IMR-90 (cell line): ENCODE measurements around the gene ZNF84. TPM values are rescaled to one million over a fixed set of nuclear protein-coding genes. Genes with fewer than 3 reads are reported as not detected.

Source experiments
- ATAC-seq: fragments of 200-7000 bp; cut with Tn5 transposase; 2 replicates; pipeline ENCODE4 v1.9.1; 2020; ENCODE audit warnings: low read depth, mild to moderate bottlenecking, moderate library complexity
- BruUV-seq: library from RNA; stranded (reverse); fragments of 400-500 nt; replicated peaks from 2 replicates; lab custom pipeline; 2021; lab: Mats Ljungman, UMichigan
- CTCF ChIA-PET: fragments of 300-600 bp; formaldehyde crosslinking; extraction: SDS; loops from one replicate; lab custom pipeline; 2021; ENCODE audit warnings: antibody characterized with exemption; lab: Yijun Ruan, JAX
- POLR2A ChIA-PET: fragments of 300-600 bp; sonication (Branson Sonifier 250); formaldehyde crosslinking; loops from one replicate; lab custom pipeline; 2022; ENCODE audit warnings: antibody characterized with exemption; ENCODE audit not compliant: unreplicated experiment; lab: Charles Lee
- DNase-seq: peaks from one replicate; pipeline ENCODE4 v3.0.0; 2013
- H2AFZ ChIP-seq: replicated peaks from 2 replicates; pipeline ENCODE3; 2013; ENCODE audit warnings: low read length, mild to moderate bottlenecking; ENCODE audit not compliant: poor library complexity
- H2AK5ac ChIP-seq: 2 replicates; pipeline ENCODE4 v1.6.1; 2013; ENCODE audit warnings: low read depth, low read length, inconsistent platforms
- H2AK9ac ChIP-seq: replicated peaks from 2 replicates; pipeline ENCODE3; 2013; ENCODE audit warnings: mild to moderate bottlenecking, low read depth, low read length, moderate library complexity; ENCODE audit not compliant: poor library complexity
- H2BK120ac ChIP-seq: 2 replicates; pipeline ENCODE4 v1.6.1; 2013; ENCODE audit warnings: low read depth, low read length, inconsistent platforms
- H2BK15ac ChIP-seq: 3 replicates; pipeline ENCODE4 v1.6.1; 2013; ENCODE audit warnings: low read depth, low read length, inconsistent platforms
- H2BK20ac ChIP-seq: 2 replicates; pipeline ENCODE4 v1.6.1; 2013; ENCODE audit warnings: low read depth, mild to moderate bottlenecking, inconsistent platforms, low read length, moderate library complexity
- H2BK5ac ChIP-seq: 2 replicates; pipeline ENCODE4 v1.6.1; 2013; ENCODE audit warnings: mild to moderate bottlenecking, low read depth, low read length, inconsistent platforms; ENCODE audit not compliant: poor library complexity, severe bottlenecking
- H3K14ac ChIP-seq: replicated peaks from 2 replicates; pipeline ENCODE4 v1.6.1; 2013; ENCODE audit warnings: low read depth, low read length, inconsistent platforms
- H3K18ac ChIP-seq: 2 replicates; pipeline ENCODE4 v1.6.1; 2013; ENCODE audit warnings: low read depth, low read length, control low read depth
- H3K23ac ChIP-seq: 2 replicates; pipeline ENCODE4 v1.6.1; 2013; ENCODE audit warnings: low read depth, low read length, inconsistent platforms
- H3K27ac ChIP-seq: 2 replicates; pipeline ENCODE4 v1.5.1; 2013; ENCODE audit warnings: mild to moderate bottlenecking, control low read depth, low read length; ENCODE audit not compliant: insufficient read depth
- H3K27me3 ChIP-seq: 2 replicates; pipeline ENCODE4 v1.6.1; 2013; ENCODE audit warnings: low read length; ENCODE audit not compliant: control insufficient read depth, insufficient read depth
- H3K36me3 ChIP-seq: 2 replicates; pipeline ENCODE4 v1.6.1; 2013; ENCODE audit warnings: low read length, mixed read lengths; ENCODE audit not compliant: control insufficient read depth, insufficient read depth
- H3K4ac ChIP-seq: 2 replicates; pipeline ENCODE4 v1.6.1; 2013; ENCODE audit warnings: low read depth, low read length, inconsistent platforms
- H3K4me1 ChIP-seq: 2 replicates; pipeline ENCODE4 v1.6.1; 2013; ENCODE audit warnings: low read length, mixed read lengths; ENCODE audit not compliant: control insufficient read depth, insufficient read depth
- H3K4me2 ChIP-seq: 2 replicates; pipeline ENCODE4 v1.6.1; 2013; ENCODE audit warnings: low read depth, mild to moderate bottlenecking, control low read depth, low read length, moderate library complexity
- H3K4me3 ChIP-seq: 2 replicates; pipeline ENCODE4 v1.5.1; 2013; ENCODE audit warnings: low read depth, mild to moderate bottlenecking, control low read depth, low read length, moderate library complexity; ENCODE audit not compliant: insufficient read depth
- H3K56ac ChIP-seq: 2 replicates; pipeline ENCODE4 v1.6.1; 2013; ENCODE audit warnings: low read length, inconsistent platforms; ENCODE audit not compliant: insufficient read depth; ENCODE audit errors: extremely low read depth
- H3K79me1 ChIP-seq, 2 experiments: 2 replicates each; pipeline ENCODE4 v1.6.1; 2013; ENCODE audit warnings: low read length in 2 of 2, inconsistent platforms in 1 of 2, low read depth in 1 of 2
- H3K9ac ChIP-seq: 2 replicates; pipeline ENCODE4 v1.6.1; 2013; ENCODE audit warnings: low read depth, low read length, control low read depth
- H3K9me1 ChIP-seq: 2 replicates; pipeline ENCODE4 v1.6.1; 2013; ENCODE audit warnings: low read length, inconsistent platforms; ENCODE audit not compliant: insufficient read depth
- H3K9me3 ChIP-seq: 2 replicates; pipeline ENCODE4 v1.6.1; 2013; ENCODE audit warnings: low read length; ENCODE audit not compliant: control insufficient read depth, insufficient read depth
- H4K20me1 ChIP-seq: 2 replicates; pipeline ENCODE4 v1.6.1; 2013; ENCODE audit warnings: low read length, inconsistent platforms; ENCODE audit not compliant: insufficient read depth
- H4K5ac ChIP-seq: 2 replicates; pipeline ENCODE4 v1.6.1; 2013; ENCODE audit warnings: mild to moderate bottlenecking, low read depth, low read length, control low read depth
- H4K8ac ChIP-seq, 2 experiments: 2 replicates each; pipeline ENCODE4 v1.6.1; 2013; ENCODE audit warnings: low read depth in 2 of 2, low read length in 2 of 2, control low read depth in 1 of 2, inconsistent platforms in 1 of 2
- H4K91ac ChIP-seq: 2 replicates; pipeline ENCODE4 v1.6.1; 2013; ENCODE audit warnings: low read depth, low read length, inconsistent platforms; ENCODE audit not compliant: insufficient read depth
- BHLHE40 ChIP-seq: fragments of 150-350 bp; IDR thresholded peaks from 2 replicates; pipeline ENCODE4 v1.6.1; 2016; ENCODE audit warnings: mild to moderate bottlenecking, low read depth, low read length
- CEBPB ChIP-seq: IDR thresholded peaks from 2 replicates; pipeline ENCODE4 v1.6.1; 2012; ENCODE audit warnings: low read depth, low read length, improper control_type of control experiment
- CHD1 ChIP-seq: IDR thresholded peaks from 2 replicates; pipeline ENCODE4 v1.6.1; 2012; ENCODE audit warnings: low read depth, low read length, improper control_type of control experiment
- CTCF ChIP-seq: conservative IDR thresholded peaks from 2 replicates; pipeline ENCODE4 v1.5.1; 2012; ENCODE audit warnings: mild to moderate bottlenecking, low read depth, low read length, improper control_type of control experiment
- ELK1 ChIP-seq: fragments of 150-350 bp; IDR thresholded peaks from 2 replicates; pipeline ENCODE4 v1.6.1; 2016; ENCODE audit warnings: low read depth, mild to moderate bottlenecking, low read length, moderate library complexity, borderline replicate concordance
- FOS ChIP-seq: fragments of 150-350 bp; IDR thresholded peaks from 2 replicates; pipeline ENCODE4 v1.6.1; 2016; ENCODE audit warnings: low read depth, low read length
- MAFK ChIP-seq: IDR thresholded peaks from 2 replicates; pipeline ENCODE4 v1.6.1; 2012; ENCODE audit warnings: low read depth, low read length, improper control_type of control experiment
- MAZ ChIP-seq: IDR thresholded peaks from 2 replicates; pipeline ENCODE4 v1.6.1; 2012; ENCODE audit warnings: low read depth, mild to moderate bottlenecking, low read length, improper control_type of control experiment, moderate library complexity, borderline replicate concordance
- MXI1 ChIP-seq: IDR thresholded peaks from 2 replicates; pipeline ENCODE4 v1.6.1; 2012; ENCODE audit warnings: low read depth, mild to moderate bottlenecking, low read length, moderate library complexity, borderline replicate concordance
- NFE2L2 ChIP-seq: fragments of 150-350 bp; IDR thresholded peaks from 2 replicates; pipeline ENCODE4 v1.6.1; 2016; ENCODE audit warnings: low read depth, mild to moderate bottlenecking, low read length
- POLR2A ChIP-seq: IDR thresholded peaks from 2 replicates; pipeline ENCODE4 v1.6.1; 2012; ENCODE audit warnings: mild to moderate bottlenecking, low read depth, low read length
- RAD21 ChIP-seq: IDR thresholded peaks from 2 replicates; pipeline ENCODE4 v1.6.1; 2012; ENCODE audit warnings: low read length, improper control_type of control experiment
- RCOR1 ChIP-seq: IDR thresholded peaks from 2 replicates; pipeline ENCODE4 v1.6.1; 2012; ENCODE audit warnings: mild to moderate bottlenecking, low read length, improper control_type of control experiment; ENCODE audit not compliant: insufficient replicate concordance
- RFX5 ChIP-seq: IDR thresholded peaks from 2 replicates; pipeline ENCODE4 v1.8.0; 2012; ENCODE audit warnings: low read depth, mild to moderate bottlenecking, low read length, moderate library complexity
- SMC3 ChIP-seq: fragments of 150-350 bp; IDR thresholded peaks from 2 replicates; pipeline ENCODE4 v1.6.1; 2016; ENCODE audit warnings: low read depth, mild to moderate bottlenecking, antibody characterized with exemption, low read length, moderate library complexity
- WGBS, 2 experiments: methylation state at CpG; one replicate each; pipeline versions ENCODE4 v1.1.5 to v1.1.7; 2013; ENCODE audit warnings: missing lambda C conversion rate in 2 of 2; ENCODE audit not compliant: insufficient read length in 1 of 2; ENCODE audit errors: extremely low coverage in 2 of 2; 5-methylcytosine and 5-hydroxymethylcytosine counted together
- dilution Hi-C: fragments of 300-500 bp; cut with HindIII; formaldehyde crosslinking; loops from one replicate; pipeline ENCODE4 v1.14.3; 2018; ENCODE audit warnings: low sequenced_read_pairs; ENCODE audit not compliant: unreplicated experiment
- in situ Hi-C: fragments of 300-500 bp; cut with MboI; formaldehyde crosslinking; loops from 3 replicates; pipeline ENCODE4 v1.14.3; 2019; ENCODE audit warnings: low sequenced_read_pairs, inconsistent platforms, mixed read lengths
- intact Hi-C: fragments of 100-400 bp; cut with micrococcal nuclease; formaldehyde crosslinking; loops from 2 replicates; pipeline ENCODE4 v1.10.0; 2022
- polyA plus RNA-seq, 3 experiments: library from polyadenylated mRNA; depleted of rRNA; stranded (reverse); fragments of >200 nt; gene quantifications; 2 replicates each; pipeline ENCODE4 v1.2.3, GENCODE V29; 2012; ENCODE audit warnings: low replicate concordance in 1 of 3
- total RNA-seq: library from RNA; depleted of rRNA; stranded (reverse); fragments of >200 nt; gene quantifications from 2 replicates; pipeline ENCODE4 v1.2.3, GENCODE V29; 2012
- TF ChIP-seq, protein P1 (sequence below): fragments of 150-350 bp; IDR thresholded peaks from 2 replicates; pipeline ENCODE4 v1.6.1; 2017; ENCODE audit warnings: mild to moderate bottlenecking, antibody characterized with exemption, low read length, low read depth

Gene ZNF84
- total and polyA plus RNA-seq, 2 of the 4 experiments (the other 2 are of a cell fraction) = 14.9 to 38.5 TPM

DNA sequence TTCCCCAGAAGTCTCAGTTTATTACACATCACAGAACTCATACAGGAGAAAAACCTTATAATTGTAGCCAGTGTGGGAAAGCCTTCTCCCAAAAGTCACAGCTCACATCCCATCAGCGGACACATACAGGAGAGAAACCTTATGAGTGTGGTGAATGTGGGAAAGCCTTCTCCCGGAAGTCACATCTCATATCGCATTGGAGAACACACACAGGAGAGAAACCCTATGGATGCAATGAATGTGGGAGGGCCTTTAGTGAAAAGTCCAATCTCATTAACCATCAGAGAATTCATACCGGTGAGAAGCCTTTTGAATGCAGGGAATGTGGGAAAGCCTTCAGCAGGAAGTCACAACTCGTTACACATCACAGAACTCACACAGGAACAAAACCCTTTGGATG, 20.1 kb downstream of the ZNF84 start:
- peaks cover 33% of the 10 kb centered on the region for H3K36me3 ChIP-seq
- intact Hi-C loops = no loop called here

More for the DNA sequence above, 20.1 kb downstream of the ZNF84 start:
- whole genome bisulfite sequencing, 2 experiments = no CpG with 5 or more reads among the region's 5 CpGs
- Histone ChIP-seq H2BK20ac (no peak overlapping the region), H4K20me1 (no peaks in the 10 kb centered on the region), H3K9ac (no peak overlapping the region), H3K9me1 (no peaks in the 10 kb centered on the region), H3K18ac (no peak overlapping the region), H3K23ac (no peak overlapping the region), H2AK5ac (no peak overlapping the region), H4K5ac (no peak overlapping the region), H2AK9ac (no peak overlapping the region), H3K9me3 (peaks cover 76% of the 10 kb centered on the region), H3K4me1 (no peaks in the 10 kb centered on the region), H4K91ac (no peak overlapping the region), H3K27me3 (no peaks in the 10 kb centered on the region), H3K56ac (no peak overlapping the region), H2BK5ac (no peak overlapping the region), H4K8ac (no peak overlapping the region), H3K4me2 (no peak overlapping the region), H3K27ac (no peak overlapping the region), H2AFZ (no peak overlapping the region), H2BK120ac (no peak overlapping the region), H3K4ac (no peak overlapping the region), H3K4me3 (no peak overlapping the region), H2BK15ac (no peak overlapping the region), H3K14ac (no peak overlapping the region), H3K79me1 (no peaks in the 10 kb centered on the region)
- ChIA-PET CTCF (no interaction called here), POLR2A (no interaction called here)
- ATAC-seq (no peak), DNase-seq (peak; percentile 2)
- in situ Hi-C loops = no loop called here
- TF ChIP-seq CTCF (no peak), CHD1 (no peak), MAFK (no peak), NFE2L2 (no peak), RFX5 (no peak), ELK1 (no peak), SMC3 (no peak), CEBPB (no peak), MAZ (no peak), MXI1 (no peak), BHLHE40 (no peak), RCOR1 (no peak), RAD21 (no peak), FOS (no peak), POLR2A (no peak)
- TF ChIP-seq, protein P1, sequence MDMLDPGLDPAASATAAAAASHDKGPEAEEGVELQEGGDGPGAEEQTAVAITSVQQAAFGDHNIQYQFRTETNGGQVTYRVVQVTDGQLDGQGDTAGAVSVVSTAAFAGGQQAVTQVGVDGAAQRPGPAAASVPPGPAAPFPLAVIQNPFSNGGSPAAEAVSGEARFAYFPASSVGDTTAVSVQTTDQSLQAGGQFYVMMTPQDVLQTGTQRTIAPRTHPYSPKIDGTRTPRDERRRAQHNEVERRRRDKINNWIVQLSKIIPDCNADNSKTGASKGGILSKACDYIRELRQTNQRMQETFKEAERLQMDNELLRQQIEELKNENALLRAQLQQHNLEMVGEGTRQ = no peak
- no TSS peak for BruUV-seq
- dilution Hi-C loops = no loop called here
